ENCODE data around the gene OXT.
A peak's percentile ranks its signal among the peaks of the same experiment; 100 is the strongest.

Gene OXT

GRCh38 chr20:3088031-3088430, 16.6 kb downstream of the OXT start:
- DNase-seq: no peak

- DNase-seq: no peak
Observed at GRCh38 chr20:3090565-3090964, 19.1 kb downstream of the OXT start.

- no peak for DNase-seq
Observed at GRCh38 chr20:3092611-3093379, 21.4 kb downstream of the OXT start.

- DNase-seq: no peak
Observed at GRCh38 chr20:3093861-3094361, 22.5 kb downstream of the OXT start.

- DNase-seq: no peak
Observed at GRCh38 chr20:3094848-3095629, 23.6 kb downstream of the OXT start.

- no peak for DNase-seq
Observed at GRCh38 chr20:3100480-3100879, 29.1 kb downstream of the OXT start.

GRCh38 chr20:3101251-3101650, 29.8 kb downstream of the OXT start:
- no peak for DNase-seq

- DNase-seq: no peak
Observed at GRCh38 chr20:3101737-3102574, 30.5 kb downstream of the OXT start.

- DNase-seq: no peak
Observed at GRCh38 chr20:3102575-3103368, 31.4 kb downstream of the OXT start.

- no peak for DNase-seq
Observed at GRCh38 chr20:3103369-3104032, 32.1 kb downstream of the OXT start.

- DNase-seq: no peak
Observed at GRCh38 chr20:3105256-3106137, 34.1 kb downstream of the OXT start.

GRCh38 chr20:3106185-3106584, 34.8 kb downstream of the OXT start:
- no peak for DNase-seq

- peak; percentile 33 for DNase-seq
Observed at GRCh38 chr20:3106658-3107463, 35.4 kb downstream of the OXT start.

GRCh38 chr20:3107464-3108025, 36.1 kb downstream of the OXT start:
- DNase-seq: no peak

- no peak for DNase-seq
Observed at GRCh38 chr20:3109350-3110302, 38.2 kb downstream of the OXT start.

- DNase-seq: no peak
Observed at GRCh38 chr20:3111507-3111906, 40.1 kb downstream of the OXT start.

GRCh38 chr20:3111995-3112394, 40.6 kb downstream of the OXT start:
- DNase-seq: no peak

Measured in NCI-H2081 treated with DMSO at 0.1 percent for 48 hours (cell line).